GM23338 (cell line): Measurements from ENCODE around the gene PNPLA7.

Source experiments
- EZH2 ChIP-seq: fragments of 200-600 bp; sonication (generic); IDR thresholded peaks from one replicate; pipeline ENCODE4 v1.8.0; 2017; ENCODE audit warnings: antibody characterized with exemption, mild to moderate bottlenecking, low read depth; ENCODE audit not compliant: unreplicated experiment
- EZH2phosphoT487 ChIP-seq: fragments of 200-600 bp; sonication (generic); IDR thresholded peaks from one replicate; pipeline ENCODE4 v1.8.1; 2018; ENCODE audit warnings: antibody characterized with exemption; ENCODE audit not compliant: unreplicated experiment
- JUNB ChIP-seq: IDR thresholded peaks from one replicate; pipeline ENCODE4 v1.6.1; 2016; ENCODE audit warnings: antibody characterized with exemption; ENCODE audit not compliant: unreplicated experiment
- NANOG ChIP-seq: IDR thresholded peaks from 2 replicates; pipeline ENCODE4 v1.6.1; 2016; ENCODE audit warnings: antibody characterized with exemption, borderline replicate concordance
- POLR2AphosphoS5 ChIP-seq: IDR thresholded peaks from 2 replicates; pipeline ENCODE4 v1.6.1; 2016; ENCODE audit warnings: antibody characterized with exemption, low read depth
- TF ChIP-seq, protein P1 (sequence below), 2 experiments: fragments of 200-600 bp in 1 of 2; sonication (generic) in 1 of 2; conservative IDR thresholded peaks; 2 replicates each; pipeline versions ENCODE4 v1.5.1 to v1.6.1; 2016 to 2017; ENCODE audit warnings: antibody characterized with exemption in 2 of 2, low read depth in 2 of 2, mild to moderate bottlenecking in 2 of 2, moderate library complexity in 1 of 2
- TF ChIP-seq, protein P2 (sequence below): IDR thresholded peaks from one replicate; pipeline ENCODE4 v1.6.1; 2018; ENCODE audit warnings: antibody characterized with exemption; ENCODE audit not compliant: unreplicated experiment
- TF ChIP-seq, protein P3 (sequence below): fragments of 250-450 bp; sonication (Bioruptor Pico); IDR thresholded peaks from 2 replicates; pipeline ENCODE4 v1.5.0; 2020; ENCODE audit warnings: mild to moderate bottlenecking, moderate library complexity

DNA sequence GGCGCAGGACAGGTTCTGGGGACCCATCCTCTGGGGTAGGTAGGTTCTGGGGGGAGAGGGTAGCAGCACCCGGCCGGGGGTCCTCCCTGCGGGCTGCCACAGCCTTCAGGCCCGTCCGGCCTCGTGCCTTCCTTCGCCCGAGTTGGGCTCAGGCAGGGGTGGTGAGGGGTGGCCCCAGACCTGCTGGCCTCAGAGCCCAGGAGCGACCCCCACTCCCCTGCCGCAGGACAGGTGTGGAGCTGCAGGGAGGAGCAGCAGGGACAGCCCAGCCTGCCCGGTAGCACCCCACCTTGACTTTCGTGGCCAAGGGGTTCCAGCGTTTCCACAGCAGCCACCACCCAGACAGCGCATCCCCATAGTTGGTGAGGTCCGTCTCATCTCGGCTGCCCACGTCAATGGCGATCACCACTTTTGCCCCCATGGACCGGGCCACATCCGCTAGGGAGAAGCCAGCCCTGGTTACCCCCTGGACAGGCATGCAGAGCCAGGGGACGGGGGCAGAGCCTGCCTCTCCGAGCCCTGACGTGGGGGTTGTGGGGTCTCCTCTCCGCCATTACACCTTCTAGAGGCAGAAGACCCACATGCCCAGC lies 87.7 kb downstream of the PNPLA7 start:
- TF ChIP-seq POLR2AphosphoS5 (no peak), EZH2 (no peak), EZH2phosphoT487 (no peak), JUNB (no peak), NANOG (no peak)
- TF ChIP-seq, protein P1, sequence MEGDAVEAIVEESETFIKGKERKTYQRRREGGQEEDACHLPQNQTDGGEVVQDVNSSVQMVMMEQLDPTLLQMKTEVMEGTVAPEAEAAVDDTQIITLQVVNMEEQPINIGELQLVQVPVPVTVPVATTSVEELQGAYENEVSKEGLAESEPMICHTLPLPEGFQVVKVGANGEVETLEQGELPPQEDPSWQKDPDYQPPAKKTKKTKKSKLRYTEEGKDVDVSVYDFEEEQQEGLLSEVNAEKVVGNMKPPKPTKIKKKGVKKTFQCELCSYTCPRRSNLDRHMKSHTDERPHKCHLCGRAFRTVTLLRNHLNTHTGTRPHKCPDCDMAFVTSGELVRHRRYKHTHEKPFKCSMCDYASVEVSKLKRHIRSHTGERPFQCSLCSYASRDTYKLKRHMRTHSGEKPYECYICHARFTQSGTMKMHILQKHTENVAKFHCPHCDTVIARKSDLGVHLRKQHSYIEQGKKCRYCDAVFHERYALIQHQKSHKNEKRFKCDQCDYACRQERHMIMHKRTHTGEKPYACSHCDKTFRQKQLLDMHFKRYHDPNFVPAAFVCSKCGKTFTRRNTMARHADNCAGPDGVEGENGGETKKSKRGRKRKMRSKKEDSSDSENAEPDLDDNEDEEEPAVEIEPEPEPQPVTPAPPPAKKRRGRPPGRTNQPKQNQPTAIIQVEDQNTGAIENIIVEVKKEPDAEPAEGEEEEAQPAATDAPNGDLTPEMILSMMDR (conservative IDR thresholded peaks at IDR 0.05; ENCODE audit: low read depth in 2 of 2) = no peak
- TF ChIP-seq, protein P2, sequence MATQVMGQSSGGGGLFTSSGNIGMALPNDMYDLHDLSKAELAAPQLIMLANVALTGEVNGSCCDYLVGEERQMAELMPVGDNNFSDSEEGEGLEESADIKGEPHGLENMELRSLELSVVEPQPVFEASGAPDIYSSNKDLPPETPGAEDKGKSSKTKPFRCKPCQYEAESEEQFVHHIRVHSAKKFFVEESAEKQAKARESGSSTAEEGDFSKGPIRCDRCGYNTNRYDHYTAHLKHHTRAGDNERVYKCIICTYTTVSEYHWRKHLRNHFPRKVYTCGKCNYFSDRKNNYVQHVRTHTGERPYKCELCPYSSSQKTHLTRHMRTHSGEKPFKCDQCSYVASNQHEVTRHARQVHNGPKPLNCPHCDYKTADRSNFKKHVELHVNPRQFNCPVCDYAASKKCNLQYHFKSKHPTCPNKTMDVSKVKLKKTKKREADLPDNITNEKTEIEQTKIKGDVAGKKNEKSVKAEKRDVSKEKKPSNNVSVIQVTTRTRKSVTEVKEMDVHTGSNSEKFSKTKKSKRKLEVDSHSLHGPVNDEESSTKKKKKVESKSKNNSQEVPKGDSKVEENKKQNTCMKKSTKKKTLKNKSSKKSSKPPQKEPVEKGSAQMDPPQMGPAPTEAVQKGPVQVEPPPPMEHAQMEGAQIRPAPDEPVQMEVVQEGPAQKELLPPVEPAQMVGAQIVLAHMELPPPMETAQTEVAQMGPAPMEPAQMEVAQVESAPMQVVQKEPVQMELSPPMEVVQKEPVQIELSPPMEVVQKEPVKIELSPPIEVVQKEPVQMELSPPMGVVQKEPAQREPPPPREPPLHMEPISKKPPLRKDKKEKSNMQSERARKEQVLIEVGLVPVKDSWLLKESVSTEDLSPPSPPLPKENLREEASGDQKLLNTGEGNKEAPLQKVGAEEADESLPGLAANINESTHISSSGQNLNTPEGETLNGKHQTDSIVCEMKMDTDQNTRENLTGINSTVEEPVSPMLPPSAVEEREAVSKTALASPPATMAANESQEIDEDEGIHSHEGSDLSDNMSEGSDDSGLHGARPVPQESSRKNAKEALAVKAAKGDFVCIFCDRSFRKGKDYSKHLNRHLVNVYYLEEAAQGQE = no peak
- TF ChIP-seq, protein P3, sequence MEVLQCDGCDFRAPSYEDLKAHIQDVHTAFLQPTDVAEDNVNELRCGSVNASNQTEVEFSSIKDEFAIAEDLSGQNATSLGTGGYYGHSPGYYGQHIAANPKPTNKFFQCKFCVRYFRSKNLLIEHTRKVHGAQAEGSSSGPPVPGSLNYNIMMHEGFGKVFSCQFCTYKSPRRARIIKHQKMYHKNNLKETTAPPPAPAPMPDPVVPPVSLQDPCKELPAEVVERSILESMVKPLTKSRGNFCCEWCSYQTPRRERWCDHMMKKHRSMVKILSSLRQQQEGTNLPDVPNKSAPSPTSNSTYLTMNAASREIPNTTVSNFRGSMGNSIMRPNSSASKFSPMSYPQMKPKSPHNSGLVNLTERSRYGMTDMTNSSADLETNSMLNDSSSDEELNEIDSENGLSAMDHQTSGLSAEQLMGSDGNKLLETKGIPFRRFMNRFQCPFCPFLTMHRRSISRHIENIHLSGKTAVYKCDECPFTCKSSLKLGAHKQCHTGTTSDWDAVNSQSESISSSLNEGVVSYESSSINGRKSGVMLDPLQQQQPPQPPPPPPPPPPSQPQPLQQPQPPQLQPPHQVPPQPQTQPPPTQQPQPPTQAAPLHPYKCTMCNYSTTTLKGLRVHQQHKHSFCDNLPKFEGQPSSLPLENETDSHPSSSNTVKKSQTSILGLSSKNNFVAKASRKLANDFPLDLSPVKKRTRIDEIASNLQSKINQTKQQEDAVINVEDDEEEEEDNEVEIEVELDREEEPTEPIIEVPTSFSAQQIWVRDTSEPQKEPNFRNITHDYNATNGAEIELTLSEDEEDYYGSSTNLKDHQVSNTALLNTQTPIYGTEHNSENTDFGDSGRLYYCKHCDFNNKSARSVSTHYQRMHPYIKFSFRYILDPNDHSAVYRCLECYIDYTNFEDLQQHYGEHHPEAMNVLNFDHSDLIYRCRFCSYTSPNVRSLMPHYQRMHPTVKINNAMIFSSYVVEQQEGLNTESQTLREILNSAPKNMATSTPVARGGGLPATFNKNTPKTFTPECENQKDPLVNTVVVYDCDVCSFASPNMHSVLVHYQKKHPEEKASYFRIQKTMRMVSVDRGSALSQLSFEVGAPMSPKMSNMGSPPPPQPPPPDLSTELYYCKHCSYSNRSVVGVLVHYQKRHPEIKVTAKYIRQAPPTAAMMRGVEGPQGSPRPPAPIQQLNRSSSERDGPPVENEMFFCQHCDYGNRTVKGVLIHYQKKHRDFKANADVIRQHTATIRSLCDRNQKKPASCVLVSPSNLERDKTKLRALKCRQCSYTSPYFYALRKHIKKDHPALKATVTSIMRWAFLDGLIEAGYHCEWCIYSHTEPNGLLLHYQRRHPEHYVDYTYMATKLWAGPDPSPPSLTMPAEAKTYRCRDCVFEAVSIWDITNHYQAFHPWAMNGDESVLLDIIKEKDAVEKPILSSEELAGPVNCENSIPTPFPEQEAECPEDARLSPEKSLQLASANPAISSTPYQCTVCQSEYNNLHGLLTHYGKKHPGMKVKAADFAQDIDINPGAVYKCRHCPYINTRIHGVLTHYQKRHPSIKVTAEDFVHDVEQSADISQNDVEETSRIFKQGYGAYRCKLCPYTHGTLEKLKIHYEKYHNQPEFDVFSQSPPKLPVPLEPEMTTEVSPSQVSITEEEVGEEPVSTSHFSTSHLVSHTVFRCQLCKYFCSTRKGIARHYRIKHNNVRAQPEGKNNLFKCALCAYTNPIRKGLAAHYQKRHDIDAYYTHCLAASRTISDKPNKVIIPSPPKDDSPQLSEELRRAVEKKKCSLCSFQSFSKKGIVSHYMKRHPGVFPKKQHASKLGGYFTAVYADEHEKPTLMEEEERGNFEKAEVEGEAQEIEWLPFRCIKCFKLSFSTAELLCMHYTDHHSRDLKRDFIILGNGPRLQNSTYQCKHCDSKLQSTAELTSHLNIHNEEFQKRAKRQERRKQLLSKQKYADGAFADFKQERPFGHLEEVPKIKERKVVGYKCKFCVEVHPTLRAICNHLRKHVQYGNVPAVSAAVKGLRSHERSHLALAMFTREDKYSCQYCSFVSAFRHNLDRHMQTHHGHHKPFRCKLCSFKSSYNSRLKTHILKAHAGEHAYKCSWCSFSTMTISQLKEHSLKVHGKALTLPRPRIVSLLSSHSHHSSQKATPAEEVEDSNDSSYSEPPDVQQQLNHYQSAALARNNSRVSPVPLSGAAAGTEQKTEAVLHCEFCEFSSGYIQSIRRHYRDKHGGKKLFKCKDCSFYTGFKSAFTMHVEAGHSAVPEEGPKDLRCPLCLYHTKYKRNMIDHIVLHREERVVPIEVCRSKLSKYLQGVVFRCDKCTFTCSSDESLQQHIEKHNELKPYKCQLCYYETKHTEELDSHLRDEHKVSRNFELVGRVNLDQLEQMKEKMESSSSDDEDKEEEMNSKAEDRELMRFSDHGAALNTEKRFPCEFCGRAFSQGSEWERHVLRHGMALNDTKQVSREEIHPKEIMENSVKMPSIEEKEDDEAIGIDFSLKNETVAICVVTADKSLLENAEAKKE (CRISPR knock-in tag) = no peak
